Fibroblast of mammary gland (primary cell): ENCODE results near the gene ZNF776.
A peak's percentile ranks its signal among the peaks of the same experiment; 100 is the strongest.
"Not testable (repeated sequence)": the region's sequence is repeated elsewhere in the genome, so short reads cannot be mapped to it uniquely, and the experiment has no call there.

Source experiments
- DNase-seq: peaks from one replicate; pipeline ENCODE4 v3.0.0-alpha.2; 2010; ENCODE audit warnings: low read depth
- H3K4me3 ChIP-seq: 2 replicates; pipeline ENCODE4 v1.5.1; 2011; ENCODE audit warnings: low read depth, mild to moderate bottlenecking, low read length, moderate library complexity; ENCODE audit not compliant: control insufficient read depth
- TF ChIP-seq, protein P1 (sequence below): conservative IDR thresholded peaks from 2 replicates; pipeline ENCODE4 v1.5.1; 2011; ENCODE audit warnings: low read depth, low read length, inconsistent platforms; ENCODE audit not compliant: control insufficient read depth, insufficient read depth

ZNF776 gene

DNA sequence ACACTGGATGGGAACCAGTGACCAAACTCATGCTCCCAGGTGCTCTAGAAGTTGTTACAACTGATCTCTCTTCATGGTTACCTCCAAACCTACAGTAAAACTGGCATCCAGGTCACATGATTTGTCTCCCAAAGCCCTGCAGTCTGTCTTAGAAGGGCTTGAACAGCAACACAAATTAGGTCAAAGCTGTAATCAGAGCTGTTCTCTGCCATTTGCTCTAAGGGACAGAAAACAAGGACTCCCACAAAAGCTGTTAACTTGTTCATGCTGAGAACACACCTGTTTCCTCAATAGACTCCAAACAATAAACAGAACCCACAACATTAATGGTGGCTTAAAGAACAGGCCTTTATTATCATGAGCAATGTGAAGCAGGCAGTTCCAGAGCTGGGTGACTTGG lies 27.2 kb upstream of the ZNF776 start:
- TF ChIP-seq, protein P1, sequence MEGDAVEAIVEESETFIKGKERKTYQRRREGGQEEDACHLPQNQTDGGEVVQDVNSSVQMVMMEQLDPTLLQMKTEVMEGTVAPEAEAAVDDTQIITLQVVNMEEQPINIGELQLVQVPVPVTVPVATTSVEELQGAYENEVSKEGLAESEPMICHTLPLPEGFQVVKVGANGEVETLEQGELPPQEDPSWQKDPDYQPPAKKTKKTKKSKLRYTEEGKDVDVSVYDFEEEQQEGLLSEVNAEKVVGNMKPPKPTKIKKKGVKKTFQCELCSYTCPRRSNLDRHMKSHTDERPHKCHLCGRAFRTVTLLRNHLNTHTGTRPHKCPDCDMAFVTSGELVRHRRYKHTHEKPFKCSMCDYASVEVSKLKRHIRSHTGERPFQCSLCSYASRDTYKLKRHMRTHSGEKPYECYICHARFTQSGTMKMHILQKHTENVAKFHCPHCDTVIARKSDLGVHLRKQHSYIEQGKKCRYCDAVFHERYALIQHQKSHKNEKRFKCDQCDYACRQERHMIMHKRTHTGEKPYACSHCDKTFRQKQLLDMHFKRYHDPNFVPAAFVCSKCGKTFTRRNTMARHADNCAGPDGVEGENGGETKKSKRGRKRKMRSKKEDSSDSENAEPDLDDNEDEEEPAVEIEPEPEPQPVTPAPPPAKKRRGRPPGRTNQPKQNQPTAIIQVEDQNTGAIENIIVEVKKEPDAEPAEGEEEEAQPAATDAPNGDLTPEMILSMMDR = no peak
- no peak overlapping the region for H3K4me3 ChIP-seq
- DNase-seq = no peak

GRCh38 chr19:57719901-57720519 lies 26.6 kb upstream of the ZNF776 start:
- H3K4me3 ChIP-seq = no peak overlapping the region
- TF ChIP-seq, protein P1 = no peak
- DNase-seq = no peak

GRCh38 chr19:57720878-57721277 lies 25.7 kb upstream of the ZNF776 start:
- H3K4me3 ChIP-seq = no peak overlapping the region
- peak; percentile 15 for DNase-seq
- TF ChIP-seq, protein P1 = no peak

DNA sequence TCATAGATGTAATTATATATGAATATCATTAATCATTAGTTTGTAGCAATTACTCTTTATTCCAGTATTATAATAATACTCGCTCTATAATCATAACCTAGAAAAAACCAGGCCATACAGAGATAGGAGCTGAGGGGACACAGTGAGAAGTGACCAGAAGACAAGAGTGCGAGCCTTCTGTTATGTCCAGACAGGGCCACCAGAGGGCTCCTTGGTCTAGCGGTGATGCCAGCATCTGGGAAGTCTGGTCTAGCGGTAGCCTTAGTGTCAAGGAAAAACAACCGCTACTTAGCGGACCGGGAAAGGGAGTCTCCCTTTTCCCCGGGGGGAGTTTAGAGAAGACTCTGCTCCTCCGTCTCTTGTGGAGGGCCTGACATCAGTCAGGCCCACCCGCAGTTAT lies 8.3 kb upstream of the ZNF776 start:
- peak; percentile 43 for DNase-seq
- not testable (repeated sequence) for H3K4me3 ChIP-seq
- TF ChIP-seq, protein P1 = peak; percentile 42

DNA sequence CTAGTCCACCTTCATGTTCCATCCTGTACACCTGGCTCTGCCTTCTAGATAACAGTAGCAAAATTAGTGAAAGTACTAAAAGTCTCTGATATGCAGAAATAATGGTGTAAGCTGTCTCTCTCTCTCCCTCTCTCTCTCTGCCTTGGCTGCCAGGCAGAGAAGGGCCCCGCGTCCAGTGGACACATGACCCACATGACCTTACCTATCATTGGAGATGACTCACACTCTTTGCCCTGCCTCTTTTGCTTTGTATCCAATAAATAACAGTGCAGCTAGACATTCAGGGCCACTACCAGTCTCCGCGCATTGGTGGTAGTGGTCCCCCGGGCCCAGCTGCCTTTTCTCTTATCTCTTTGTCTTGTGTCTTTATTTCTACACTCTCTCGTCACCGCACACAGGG lies 7.8 kb upstream of the ZNF776 start:
- not testable (repeated sequence) for DNase-seq, H3K4me3 ChIP-seq

GRCh38 chr19:57747472-57747807 lies 825 bp downstream of the ZNF776 start:
- H3K4me3 ChIP-seq = peak overlapping the region; percentile 77
- TF ChIP-seq, protein P1 = no peak

DNA sequence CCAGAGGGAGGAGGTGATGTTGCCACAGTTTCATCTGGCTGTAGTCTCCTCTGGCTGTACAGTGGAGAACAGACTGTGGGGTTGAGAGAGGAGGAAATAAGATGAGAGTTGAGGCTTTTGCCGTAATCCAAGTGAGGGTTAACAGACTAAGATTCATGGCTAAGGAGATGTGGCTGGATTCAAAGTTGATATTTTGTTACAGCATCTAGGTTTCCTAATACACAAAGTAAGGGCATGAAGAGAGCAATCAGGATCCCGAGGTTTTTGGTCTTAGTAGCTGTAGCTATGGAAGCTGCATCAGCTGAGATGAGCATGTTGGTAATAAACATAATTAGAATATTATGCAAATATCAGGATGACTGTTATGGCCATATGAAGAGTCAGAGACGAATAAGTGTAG lies 1.4 kb downstream of the ZNF776 start:
- TF ChIP-seq, protein P1 = no peak
- no peak for DNase-seq
- peak overlapping the region; percentile 77 for H3K4me3 ChIP-seq

More at GRCh38 chr19:57747472-57747807, 825 bp downstream of the ZNF776 start:
- DNase-seq = no peak
